ENCODE measurements around the gene RGS17.

The RGS17 gene, protein sequence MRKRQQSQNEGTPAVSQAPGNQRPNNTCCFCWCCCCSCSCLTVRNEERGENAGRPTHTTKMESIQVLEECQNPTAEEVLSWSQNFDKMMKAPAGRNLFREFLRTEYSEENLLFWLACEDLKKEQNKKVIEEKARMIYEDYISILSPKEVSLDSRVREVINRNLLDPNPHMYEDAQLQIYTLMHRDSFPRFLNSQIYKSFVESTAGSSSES

GRCh38 chr6:153131037-153131981 is at the start of gene RGS17:
Gene RGS17 (minus strand): TSS chr6:153131282. CDS start chr6:153044018, 87,264 bp downstream.
- H3K4me3 ChIP-seq (ENCODE audit: low read length): peak within 1 kb of the TSS; percentile 79
- TF ChIP-seq, protein P1, sequence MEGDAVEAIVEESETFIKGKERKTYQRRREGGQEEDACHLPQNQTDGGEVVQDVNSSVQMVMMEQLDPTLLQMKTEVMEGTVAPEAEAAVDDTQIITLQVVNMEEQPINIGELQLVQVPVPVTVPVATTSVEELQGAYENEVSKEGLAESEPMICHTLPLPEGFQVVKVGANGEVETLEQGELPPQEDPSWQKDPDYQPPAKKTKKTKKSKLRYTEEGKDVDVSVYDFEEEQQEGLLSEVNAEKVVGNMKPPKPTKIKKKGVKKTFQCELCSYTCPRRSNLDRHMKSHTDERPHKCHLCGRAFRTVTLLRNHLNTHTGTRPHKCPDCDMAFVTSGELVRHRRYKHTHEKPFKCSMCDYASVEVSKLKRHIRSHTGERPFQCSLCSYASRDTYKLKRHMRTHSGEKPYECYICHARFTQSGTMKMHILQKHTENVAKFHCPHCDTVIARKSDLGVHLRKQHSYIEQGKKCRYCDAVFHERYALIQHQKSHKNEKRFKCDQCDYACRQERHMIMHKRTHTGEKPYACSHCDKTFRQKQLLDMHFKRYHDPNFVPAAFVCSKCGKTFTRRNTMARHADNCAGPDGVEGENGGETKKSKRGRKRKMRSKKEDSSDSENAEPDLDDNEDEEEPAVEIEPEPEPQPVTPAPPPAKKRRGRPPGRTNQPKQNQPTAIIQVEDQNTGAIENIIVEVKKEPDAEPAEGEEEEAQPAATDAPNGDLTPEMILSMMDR (conservative IDR thresholded peaks at IDR 0.05; ENCODE audit: low read depth, low read length): no peak
- no peak for DNase-seq (ENCODE audit: low read depth)

- TF ChIP-seq, protein P1 (conservative IDR thresholded peaks at IDR 0.05; ENCODE audit: low read depth, low read length): no peak
- DNase-seq (ENCODE audit: low read depth): no peak
- H3K4me3 ChIP-seq (ENCODE audit: low read length): no peak overlapping the region
Measured at GRCh38 chr6:153172815-153173214, 41.7 kb upstream of the RGS17 start.

DNA sequence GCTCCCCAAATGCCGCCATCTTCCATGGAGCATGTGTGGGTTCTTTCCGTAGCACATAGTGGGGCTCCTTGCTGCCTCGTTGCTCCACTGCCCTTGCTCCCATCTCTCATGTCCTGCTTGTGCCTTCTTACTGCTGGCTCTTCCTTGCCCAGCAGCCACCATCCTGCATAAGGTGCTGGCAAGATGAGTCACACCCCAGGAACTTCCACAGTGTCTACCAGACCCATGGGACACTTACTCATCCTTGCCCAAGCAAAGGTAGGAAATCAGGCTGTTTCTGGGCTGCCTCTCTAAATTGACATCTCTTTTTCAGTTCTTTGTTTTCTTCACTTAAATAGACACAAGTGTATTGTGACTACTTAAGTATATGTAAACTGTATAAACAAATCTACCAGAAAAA is 39.4 kb upstream of the RGS17 start:
- no peak for DNase-seq (ENCODE audit: low read depth)
- TF ChIP-seq, protein P1 (conservative IDR thresholded peaks at IDR 0.05; ENCODE audit: low read depth, low read length): no peak

DNA sequence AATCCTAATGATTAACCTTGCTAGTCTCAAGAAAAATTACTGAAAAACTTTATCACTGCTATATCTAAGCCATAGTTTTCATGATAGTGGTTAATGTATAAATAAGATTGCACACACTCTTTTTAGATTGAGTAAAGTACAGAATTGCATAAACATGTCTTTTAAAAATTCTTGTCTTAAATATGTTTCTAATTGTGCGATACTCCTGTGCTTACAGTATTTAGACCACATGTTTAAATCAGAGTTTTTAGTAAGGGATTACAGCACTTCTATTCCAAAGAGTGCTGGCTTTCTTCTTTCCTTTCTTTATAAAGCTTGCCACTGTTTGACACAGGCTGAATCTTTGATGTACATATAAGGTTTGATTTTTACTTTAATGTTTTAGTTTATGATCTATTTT is 36.8 kb upstream of the RGS17 start:
- TF ChIP-seq, protein P1 (conservative IDR thresholded peaks at IDR 0.05; ENCODE audit: low read depth, low read length): no peak
- H3K4me3 ChIP-seq (ENCODE audit: low read length): no peak overlapping the region
- no peak for DNase-seq (ENCODE audit: low read depth)

More for the DNA sequence above, 39.4 kb upstream of the RGS17 start:
- no peak overlapping the region for H3K4me3 ChIP-seq (ENCODE audit: low read length)

- no peak overlapping the region for H3K4me3 ChIP-seq (ENCODE audit: low read length)
- no peak for DNase-seq (ENCODE audit: low read depth)
- TF ChIP-seq, protein P1 (conservative IDR thresholded peaks at IDR 0.05; ENCODE audit: low read depth, low read length): no peak
Measured at GRCh38 chr6:153167061-153167891, 36.2 kb upstream of the RGS17 start.

DNA sequence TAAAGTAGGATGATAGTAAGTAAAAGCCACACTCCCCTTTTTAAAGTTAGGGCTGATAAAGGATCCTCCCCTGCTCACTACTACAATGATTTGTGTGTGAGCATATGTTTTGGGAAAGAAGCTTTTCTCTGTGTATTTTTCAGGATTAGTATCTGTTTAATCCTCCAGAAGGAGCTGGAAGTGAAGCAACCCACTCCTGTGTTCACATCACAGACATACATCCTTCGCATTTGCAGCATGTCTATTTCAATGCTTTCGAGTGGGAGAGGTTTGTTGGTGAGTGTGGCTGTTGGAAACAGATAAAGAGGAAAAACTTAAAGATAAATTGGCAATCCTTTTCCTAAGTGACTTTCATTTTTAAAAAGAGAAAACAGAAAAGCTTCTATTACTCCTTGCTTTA is 31.6 kb upstream of the RGS17 start:
- TF ChIP-seq, protein P1 (conservative IDR thresholded peaks at IDR 0.05; ENCODE audit: low read depth, low read length): no peak
- no peak for DNase-seq (ENCODE audit: low read depth)
- H3K4me3 ChIP-seq (ENCODE audit: low read length): no peak overlapping the region

All from retinal pigment epithelial cell (primary cell).